Activated naive CD4-positive, alpha-beta T cell treated with anti-CD3 and anti-CD28 coated beads, Interleukin-2, amount 50 U/mL, for 72 hours (primary cell): Measurements from ENCODE around the gene FLAD1. TPM values are rescaled to one million over a fixed set of nuclear protein-coding genes. Genes with fewer than 3 reads are reported as not detected.

Source experiments
- total RNA-seq, 2 donors: library from RNA; stranded (reverse); gene quantifications; one replicate each; pipeline ENCODE4 v1.2.3, GENCODE V29; 2022

FLAD1 gene
- total RNA-seq, 2 donors from 2014 or later = 40.8 to 41.9 TPM

Other genes with a start within 250 kb of the FLAD1 start
- under 1 TPM; 0.04 to 0.32 TPM for gene KCNN3, start 113.1 kb upstream of the FLAD1 start, total RNA-seq
- 10 to 100 TPM; 12.2 to 34.2 TPM for gene PMVK, start 46.6 kb upstream of the FLAD1 start, total RNA-seq
- gene PBXIP1, start 27.2 kb upstream of the FLAD1 start, total RNA-seq = 10 to 100 TPM; 40.9 to 41.1 TPM
- 10 to 100 TPM; 27.7 to 55.3 TPM for gene PYGO2, start 21.6 kb upstream of the FLAD1 start, total RNA-seq
- gene SHC1, start 12.6 kb upstream of the FLAD1 start, total RNA-seq = 10 to 100 TPM; 50.3 to 76.2 TPM
- gene CKS1B, start 8.7 kb upstream of the FLAD1 start, total RNA-seq = 100 to 1,000 TPM; 202 to 308 TPM
- gene LENEP, start 10.2 kb downstream of the FLAD1 start, total RNA-seq = under 1 TPM; 0.66 to 0.68 TPM
- gene ZBTB7B, start 19.5 kb downstream of the FLAD1 start, total RNA-seq = 100 to 1,000 TPM in 1 of 2 donors, 10 to 100 TPM in 1; 97.4 to 184 TPM
- gene DCST2, start 50.4 kb downstream of the FLAD1 start, total RNA-seq = 1 to 10 TPM; 1.5 to 1.8 TPM
- gene DCST1, start 50.5 kb downstream of the FLAD1 start, total RNA-seq = under 1 TPM in 1 of 2 donors, not detected in 1; 0.34 TPM
- gene ADAM15, start 68.0 kb downstream of the FLAD1 start, total RNA-seq = 10 to 100 TPM; 49.9 to 52.8 TPM
- 1 to 10 TPM; 5.7 to 9.5 TPM for gene EFNA4, start 80.4 kb downstream of the FLAD1 start, total RNA-seq
- 10 to 100 TPM in 1 of 2 donors, 1 to 10 TPM in 1; 1.7 to 12.6 TPM for gene EFNA3, start 95.5 kb downstream of the FLAD1 start, total RNA-seq
- 1 to 10 TPM in 1 of 2 donors, under 1 TPM in 1; 0.68 to 1.6 TPM for gene EFNA1, start 144.5 kb downstream of the FLAD1 start, total RNA-seq
- gene SLC50A1, start 152.5 kb downstream of the FLAD1 start, total RNA-seq = 10 to 100 TPM; 47.4 to 49.4 TPM
- gene DPM3, start 157.2 kb downstream of the FLAD1 start, total RNA-seq = 10 to 100 TPM; 26.4 to 40.8 TPM
- 100 to 1,000 TPM; 106 to 162 TPM for gene KRTCAP2, start 190.0 kb downstream of the FLAD1 start, total RNA-seq
- gene TRIM46, start 190.5 kb downstream of the FLAD1 start, total RNA-seq = 10 to 100 TPM in 1 of 2 donors, 1 to 10 TPM in 1; 6.8 to 15.2 TPM
- gene THBS3, start 224.6 kb downstream of the FLAD1 start, total RNA-seq = 10 to 100 TPM; 17.2 to 23.6 TPM
- 10 to 100 TPM; 46.6 to 57.2 TPM for gene MTX1, start 225.4 kb downstream of the FLAD1 start, total RNA-seq